IPS-18c (cell line): ENCODE results near the gene UBE2L3.

Experiments used
- H3K4me3 ChIP-seq: 2 replicates; pipeline ENCODE4 v1.7.0; 2013; ENCODE audit warnings: low read depth, mild to moderate bottlenecking, low read length, moderate library complexity; ENCODE audit not compliant: insufficient read depth
- H3K9me3 ChIP-seq: one replicate; pipeline ENCODE4 v1.6.1; 2013; ENCODE audit warnings: mild to moderate bottlenecking, low read length, moderate library complexity; ENCODE audit not compliant: control insufficient read depth, insufficient read depth

Gene UBE2L3

DNA sequence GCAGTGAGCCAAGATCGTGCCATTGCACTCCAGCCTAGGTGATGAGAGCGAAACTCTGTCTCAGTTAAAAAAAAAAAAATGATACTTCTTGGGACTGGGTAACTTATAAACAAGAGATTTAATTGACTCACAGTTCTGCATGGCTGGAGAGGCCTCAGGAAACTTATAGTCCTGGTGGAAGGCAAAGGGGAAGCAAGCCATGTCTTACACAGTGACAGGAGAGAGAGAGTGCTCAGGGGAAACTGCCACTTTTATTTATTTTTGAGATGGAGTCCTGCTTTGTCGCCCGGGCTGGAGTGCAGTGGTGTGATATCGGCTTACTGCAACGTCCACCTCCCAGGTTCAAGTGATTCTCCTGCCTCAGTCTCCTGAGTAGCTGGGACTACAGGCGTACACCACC is 82.8 kb downstream of the UBE2L3 start:
- Histone ChIP-seq H3K4me3 (no peak overlapping the region), H3K9me3 (no peaks in the 10 kb centered on the region)

DNA sequence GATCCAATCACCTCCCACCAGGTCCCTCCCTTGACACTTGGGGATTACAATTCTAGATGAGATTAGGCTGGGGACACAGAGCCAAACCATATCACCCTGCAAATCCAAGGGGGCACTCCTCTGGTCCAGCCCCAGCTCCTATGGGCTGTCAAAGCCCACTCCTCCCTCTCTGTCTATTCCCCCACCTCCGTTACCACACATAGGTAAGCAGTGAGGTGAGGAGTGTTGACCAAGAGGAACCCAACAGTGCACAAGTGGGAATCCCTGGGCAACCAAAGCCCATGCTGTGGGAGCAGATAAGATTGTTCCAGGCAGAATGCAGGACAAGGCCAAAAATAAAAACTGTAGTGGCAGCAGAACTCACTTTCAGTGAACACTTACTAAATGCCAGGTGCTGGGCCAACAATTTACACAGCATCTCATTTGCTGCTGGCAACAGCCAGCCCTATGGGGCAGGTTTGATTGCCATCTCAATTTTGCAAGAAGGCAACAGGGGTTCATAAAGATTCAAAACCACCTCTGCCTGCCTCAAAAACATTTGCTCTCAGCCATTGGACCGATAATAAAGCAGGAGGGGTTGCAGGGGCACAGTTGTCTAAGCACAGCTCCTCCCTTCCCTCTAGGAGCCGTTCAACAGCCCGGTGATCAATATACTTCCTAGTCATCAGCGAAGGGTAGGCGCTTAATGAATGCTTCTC is 83.5 kb downstream of the UBE2L3 start:
- Histone ChIP-seq H3K9me3 (no peaks in the 10 kb centered on the region), H3K4me3 (peak overlapping the region; percentile 91)

DNA sequence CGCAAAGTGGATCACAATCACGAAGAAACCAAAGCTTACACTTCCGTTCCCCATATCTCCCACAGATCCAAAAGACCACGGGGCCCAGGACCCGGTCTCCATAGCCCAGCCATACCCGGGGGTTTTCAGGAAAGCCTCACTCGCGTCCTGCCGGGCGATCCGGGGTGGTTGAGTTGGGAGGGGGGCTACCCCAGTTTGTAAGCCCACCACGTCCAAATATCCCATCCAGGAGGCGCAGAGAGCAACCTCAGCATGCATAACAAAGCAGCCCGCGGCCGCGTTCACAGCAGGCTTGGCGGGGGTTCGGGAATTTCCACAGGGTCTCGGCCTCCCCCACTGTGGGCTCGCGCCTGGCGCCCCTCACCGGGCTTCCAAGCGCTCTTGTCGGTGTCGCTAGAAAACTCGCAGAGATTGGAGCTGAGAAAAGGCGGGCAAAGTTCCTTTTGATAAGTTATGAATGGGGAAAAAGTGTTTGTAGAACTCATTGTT is 84.1 kb downstream of the UBE2L3 start:
- H3K4me3 ChIP-seq, result peak overlapping the region; percentile 91

DNA sequence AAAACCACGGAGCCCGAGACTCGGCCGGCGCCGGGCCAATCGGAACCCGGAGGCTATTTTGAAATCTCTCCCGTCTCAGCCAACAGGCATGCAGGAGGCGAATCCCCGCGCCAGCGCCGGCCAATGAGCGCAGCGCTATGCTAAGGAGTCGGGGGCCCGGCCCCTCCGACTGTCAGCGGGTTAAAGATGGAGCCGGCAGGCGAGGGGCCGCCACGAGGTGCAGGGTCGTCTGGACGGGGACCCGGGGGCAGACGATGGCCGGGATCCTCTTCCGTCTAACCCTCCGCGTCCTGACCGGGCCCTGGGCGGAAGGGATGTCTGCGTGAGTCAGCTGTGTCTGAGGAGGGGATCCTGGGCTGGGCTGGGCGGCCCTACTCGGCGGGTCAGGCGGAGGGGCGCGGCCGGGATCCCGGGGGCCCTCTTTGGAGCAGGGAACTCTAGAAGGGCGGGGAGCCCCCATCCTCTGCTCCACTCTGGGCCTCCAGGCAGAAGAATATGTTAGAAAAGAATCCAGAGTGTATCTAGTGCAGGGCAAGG is 84.6 kb downstream of the UBE2L3 start:
- H3K9me3 ChIP-seq, result no peaks in the 10 kb centered on the region
- H3K4me3 ChIP-seq, result peak overlapping the region; percentile 91

More for the DNA sequence above, 84.1 kb downstream of the UBE2L3 start:
- H3K9me3 ChIP-seq, result no peaks in the 10 kb centered on the region

DNA sequence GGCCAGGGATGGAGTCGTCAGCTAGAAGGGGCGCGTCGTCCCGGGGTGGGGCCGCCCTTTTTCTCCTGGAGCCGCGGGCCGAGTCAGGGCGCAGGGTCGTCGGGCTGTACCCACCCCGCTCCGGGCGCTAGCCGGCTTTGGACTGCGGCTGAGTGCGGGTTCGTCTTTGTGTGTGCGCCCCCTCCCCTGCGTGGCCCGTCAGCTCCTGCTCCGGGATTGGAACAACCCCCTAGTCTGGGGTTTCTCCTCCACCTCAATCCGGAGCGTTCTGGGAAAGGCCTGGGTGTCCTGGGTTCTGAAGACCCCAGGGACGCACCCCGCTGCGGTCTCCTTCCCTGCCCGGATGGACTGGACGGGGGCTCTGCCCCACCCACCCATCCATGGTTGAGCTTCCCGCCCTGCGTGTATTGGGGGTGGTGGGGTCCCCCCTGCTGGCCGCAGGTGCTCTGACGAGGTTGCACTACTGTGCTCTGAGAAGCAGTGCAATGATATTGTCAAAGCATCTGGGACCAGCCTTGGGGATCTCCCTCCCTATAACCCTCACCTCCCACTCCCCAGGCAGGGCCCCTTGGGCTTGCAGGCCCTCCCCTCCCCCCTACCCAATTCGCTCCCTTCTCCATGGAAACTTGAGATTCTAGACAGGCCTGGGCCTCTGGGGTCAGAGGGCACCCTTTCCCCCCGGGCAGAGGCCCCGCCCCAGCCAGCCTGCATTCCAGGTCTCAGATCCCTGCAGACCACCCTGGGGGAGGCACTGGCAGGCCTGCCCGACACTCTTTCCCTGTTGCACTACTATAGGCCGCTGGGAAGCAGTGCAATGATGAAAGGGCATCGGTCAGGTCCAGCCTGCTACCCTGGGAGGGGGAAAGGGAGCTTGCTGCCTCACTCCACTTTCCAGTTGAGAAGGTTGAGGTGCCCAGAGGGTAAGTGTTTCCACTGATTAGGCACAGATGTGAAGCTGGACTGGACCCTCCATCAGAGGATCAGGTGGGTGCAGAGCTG is 85.3 kb downstream of the UBE2L3 start:
- Histone ChIP-seq H3K9me3 (no peaks in the 10 kb centered on the region), H3K4me3 (peak overlapping the region; percentile 91)

DNA sequence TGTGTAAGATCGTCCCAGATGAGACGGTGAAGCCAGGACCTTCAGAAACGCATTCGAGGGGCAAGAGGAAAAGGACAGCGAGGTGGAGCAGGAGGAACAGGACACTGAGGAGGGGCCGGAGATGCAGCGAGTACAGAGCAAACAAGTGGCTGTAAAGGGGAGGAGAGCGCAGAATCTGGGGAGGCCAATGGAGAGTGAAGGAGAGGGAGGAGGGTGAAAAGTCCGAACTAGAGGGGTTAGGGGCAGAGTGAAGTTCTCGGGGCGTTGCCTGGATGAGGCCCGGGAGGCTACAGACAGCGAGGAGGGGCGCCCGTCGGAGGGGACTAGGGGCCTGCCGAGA is 89.5 kb downstream of the UBE2L3 start:
- no peaks in the 10 kb centered on the region for H3K9me3 ChIP-seq
- peak overlapping the region; percentile 59; the same call in 1 of the 2 replicates for H3K4me3 ChIP-seq

DNA sequence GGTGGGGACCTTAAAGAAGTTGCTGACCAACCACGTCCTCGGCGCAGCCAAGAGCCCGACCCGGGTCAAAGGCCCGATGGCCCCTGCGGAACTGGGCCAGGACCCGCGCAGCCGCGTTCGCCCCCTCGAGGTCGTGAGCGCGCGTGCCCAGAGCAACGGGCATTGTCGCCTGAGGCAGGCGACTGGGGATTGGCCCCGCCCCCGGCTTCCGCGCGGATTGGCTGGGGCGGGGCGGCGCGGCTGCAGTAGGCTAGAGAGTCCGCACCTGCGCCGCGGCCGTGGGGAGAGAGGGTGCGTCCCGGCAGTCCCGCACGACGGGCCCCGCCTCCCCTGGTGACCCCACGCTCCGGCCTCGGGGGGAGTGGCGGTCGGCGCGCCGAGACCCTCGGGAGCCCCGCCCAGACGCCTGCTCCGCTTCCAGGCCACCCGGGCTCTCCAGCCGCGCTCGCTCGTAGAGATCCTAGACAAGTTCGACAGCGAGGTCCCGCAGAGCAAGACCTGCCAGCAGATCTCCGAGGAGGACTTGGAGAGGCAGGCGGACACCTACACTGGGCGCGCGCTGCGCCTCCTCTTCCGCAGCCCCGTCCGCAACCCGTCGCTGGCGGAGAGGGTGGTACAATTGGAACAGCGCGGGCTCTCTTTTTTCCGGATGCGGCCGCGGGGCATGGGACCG is 90.0 kb downstream of the UBE2L3 start:
- H3K4me3 ChIP-seq, result peak overlapping the region; percentile 59
- H3K9me3 ChIP-seq, result no peaks in the 10 kb centered on the region

DNA sequence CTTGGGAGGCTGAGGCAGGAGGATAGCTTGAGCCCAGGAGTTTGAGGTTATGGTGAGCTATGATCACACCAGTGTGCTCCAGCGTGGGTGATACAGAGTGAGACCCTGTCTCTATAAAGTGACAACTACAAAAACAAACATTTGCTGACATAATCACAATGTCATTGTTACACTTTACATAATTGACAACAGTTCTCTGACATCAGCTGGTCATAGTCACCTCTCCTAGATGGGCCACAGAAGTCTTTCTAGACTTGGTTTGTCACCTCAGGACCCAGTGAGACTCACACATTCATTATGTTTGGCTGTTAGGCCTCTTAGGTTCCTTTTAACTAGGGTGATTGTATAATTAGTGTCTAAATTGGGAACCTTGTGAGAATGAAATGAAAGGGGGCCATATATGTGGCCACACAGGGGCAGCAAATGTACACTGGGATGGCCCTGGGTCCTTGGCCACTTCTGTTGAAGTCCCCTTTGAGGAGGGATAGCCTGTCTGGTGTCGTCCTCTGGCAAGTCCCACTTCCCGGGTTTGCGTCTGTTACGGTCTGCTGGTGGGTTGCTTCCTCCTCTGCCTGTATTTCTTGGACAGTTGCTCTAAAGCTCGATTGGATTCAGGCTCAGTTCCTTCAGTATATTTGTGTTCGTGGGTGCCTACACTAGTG is 92.5 kb downstream of the UBE2L3 start:
- Histone ChIP-seq H3K9me3 (no peaks in the 10 kb centered on the region), H3K4me3 (no peak overlapping the region)

DNA sequence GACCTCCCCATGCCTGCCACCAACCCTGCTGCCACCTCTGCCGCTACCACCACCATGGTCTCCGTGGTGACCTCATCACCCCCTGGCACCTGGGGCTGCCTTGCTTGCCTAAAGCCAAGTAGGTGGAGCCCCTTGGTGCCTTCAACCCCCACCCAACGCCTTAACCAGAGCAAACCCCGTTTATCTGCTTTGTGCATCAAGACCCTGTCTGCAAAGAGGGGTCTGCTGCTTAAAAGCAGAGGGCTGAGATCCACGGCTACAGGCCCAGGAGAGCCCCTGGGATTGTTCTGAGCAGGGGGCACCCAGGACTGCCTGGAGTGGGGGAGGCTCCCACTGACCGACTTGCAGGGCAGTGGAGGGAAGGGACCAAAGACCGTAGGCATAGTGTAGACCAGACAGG is 93.4 kb downstream of the UBE2L3 start:
- no peak overlapping the region for H3K4me3 ChIP-seq
- H3K9me3 ChIP-seq, result no peaks in the 10 kb centered on the region

DNA sequence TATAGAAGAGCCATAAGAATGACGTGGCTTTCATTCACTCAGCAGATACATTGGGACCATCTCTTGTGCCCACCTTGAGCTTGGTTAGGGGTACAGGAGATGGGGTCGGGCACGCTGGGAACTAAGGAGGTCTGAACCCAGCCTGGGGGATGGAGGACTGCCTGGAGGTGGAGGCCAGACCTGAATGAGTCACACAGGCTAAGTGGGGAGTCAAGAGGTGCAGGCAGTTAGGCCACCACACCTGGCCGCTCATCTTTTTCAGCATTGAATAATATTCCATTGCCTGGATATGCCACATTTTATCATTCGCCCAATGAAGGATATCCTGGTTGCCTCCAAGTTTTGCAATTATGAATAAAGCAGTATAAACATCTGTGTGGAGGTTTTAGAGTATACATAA is 94.5 kb downstream of the UBE2L3 start:
- Histone ChIP-seq H3K9me3 (no peaks in the 10 kb centered on the region), H3K4me3 (no peak overlapping the region)

DNA sequence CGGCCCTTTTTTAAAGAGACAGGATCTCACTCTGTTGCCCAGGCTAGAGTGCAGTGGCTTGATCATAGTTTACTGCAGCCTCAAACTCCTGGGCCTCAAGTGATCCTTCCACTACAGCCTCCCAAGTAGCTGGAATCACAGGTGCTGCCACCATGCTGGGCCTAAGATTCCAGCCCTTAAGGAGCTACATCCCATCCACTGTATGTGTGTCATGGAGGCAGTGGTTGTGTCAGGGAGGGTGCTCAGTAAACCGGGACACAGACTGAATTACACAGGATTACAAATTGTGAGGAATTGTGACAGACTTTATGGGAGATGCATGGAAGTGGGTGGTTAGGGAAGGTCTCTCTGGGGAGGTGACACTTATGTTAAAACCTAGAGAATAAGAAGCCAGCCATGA is 96.2 kb downstream of the UBE2L3 start:
- no peaks in the 10 kb centered on the region for H3K9me3 ChIP-seq
- H3K4me3 ChIP-seq, result no peak overlapping the region

DNA sequence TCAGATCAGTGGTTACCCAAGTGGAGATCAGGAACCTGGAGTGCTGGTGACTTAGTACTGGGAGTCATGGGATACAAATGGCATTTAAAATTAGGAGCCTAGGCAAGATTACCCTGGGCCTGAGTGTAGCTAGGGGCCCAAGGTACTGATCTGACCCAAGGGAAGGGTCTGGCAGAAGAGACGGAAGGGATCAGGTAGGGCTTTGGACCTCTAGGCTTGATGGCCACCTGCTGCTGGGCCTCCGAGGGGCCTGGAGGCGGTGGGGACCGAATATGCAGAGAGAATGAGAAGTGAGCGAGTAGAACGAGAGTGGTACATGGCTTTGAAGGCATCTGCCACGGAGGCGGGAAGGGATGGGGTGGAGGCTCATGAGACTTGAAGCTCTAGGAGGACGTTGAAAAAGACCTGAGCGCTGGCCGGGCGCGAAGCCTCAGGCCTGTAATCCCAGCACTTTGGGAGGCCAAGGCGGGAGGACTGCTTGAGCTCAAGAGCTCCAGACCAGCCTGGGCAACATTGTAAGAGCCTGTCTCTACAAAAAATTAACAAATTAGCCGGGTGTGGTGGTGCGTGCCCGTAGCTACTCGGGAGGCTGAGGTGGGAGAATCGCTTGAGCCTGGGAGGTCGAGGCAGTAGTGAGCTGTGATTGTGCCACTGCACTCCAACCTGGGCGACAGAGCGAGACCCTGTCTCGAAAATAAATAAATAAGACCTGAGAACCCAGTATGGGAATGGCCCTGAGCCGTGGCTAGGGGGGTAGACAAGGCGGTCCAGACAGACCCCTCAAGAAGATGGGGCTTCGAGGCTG is 97.7 kb downstream of the UBE2L3 start:
- Histone ChIP-seq H3K9me3 (no peaks in the 10 kb centered on the region), H3K4me3 (peak overlapping the region; percentile 98; the same call in 1 of the 2 replicates)

DNA sequence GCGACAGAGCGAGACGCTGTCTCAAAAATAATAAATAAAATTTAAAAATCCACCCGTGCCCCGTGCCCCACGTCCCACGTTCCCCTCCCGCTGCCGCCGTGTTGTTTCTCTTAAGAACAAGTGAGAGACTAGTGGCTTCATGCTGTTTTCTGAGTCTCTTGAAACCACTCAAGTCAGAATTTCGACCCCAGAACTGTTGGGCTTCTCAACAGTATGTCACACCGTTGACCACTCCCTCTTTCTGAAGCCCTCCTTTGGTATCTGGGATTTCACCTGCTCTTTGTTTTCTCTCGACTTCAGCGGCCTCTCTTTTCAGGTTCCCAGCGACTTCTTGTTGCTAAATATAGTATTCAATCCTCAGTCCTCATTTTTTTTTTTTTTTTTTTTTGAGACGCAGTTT is 99.3 kb downstream of the UBE2L3 start:
- Histone ChIP-seq H3K4me3 (peak overlapping the region; percentile 98; the same call in 1 of the 2 replicates), H3K9me3 (no peaks in the 10 kb centered on the region)

DNA sequence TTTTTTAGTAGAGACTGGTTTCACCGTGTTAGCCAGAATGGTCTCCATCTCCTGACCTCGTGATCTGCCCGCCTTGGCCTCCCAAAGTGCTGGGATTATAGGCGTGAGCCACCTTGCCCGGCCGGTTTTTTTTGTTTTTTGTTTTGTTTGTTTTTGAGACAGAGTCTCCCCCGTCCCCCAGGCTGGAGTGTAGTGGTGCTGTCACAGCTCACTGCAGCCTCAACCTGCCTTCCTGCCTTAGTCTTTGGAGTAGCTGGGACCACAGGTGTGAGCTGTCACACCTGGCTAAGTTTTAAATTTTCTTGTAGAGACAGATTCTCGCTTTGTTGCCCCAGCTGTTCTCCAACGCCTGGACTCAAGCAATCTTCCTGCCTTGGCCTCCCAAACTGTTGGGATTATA is 101.5 kb downstream of the UBE2L3 start:
- Histone ChIP-seq H3K9me3 (no peaks in the 10 kb centered on the region), H3K4me3 (no peak overlapping the region)

DNA sequence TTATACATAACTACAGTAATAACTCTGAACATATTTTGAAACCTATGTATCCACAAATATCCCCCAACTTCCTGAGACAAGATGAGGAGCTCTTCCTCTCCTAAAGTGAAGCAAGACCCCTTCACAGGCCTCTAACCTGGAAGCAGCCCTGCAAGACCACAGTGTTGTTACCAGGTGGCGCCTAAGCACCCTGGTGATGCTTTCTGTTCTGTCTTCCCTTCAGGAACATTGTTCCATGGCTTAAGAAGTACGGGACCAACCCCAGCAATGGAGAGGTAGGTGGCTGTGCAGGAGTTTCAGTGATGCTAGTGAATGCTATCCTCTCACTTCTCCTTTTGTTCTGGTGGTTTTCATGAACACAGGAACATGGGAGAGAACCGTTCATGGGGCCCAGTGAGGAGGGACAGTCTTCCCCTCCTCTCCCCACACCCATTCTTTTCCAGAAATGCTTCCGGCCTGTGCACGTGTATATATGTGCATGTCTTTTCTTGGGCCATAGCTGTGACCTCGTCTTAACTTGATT is 104.7 kb downstream of the UBE2L3 start:
- no peak overlapping the region for H3K4me3 ChIP-seq
- no peaks in the 10 kb centered on the region for H3K9me3 ChIP-seq
